Pancreas (tissue), 10 donors: ENCODE data around the gene NRIP1. TPM values are rescaled to one million over a fixed set of nuclear protein-coding genes. Genes with fewer than 3 reads are reported as not detected.
A peak's percentile ranks its signal among the peaks of the same experiment; 100 is the strongest.

Experiments used
- ATAC-seq, 4 donors: fragments of 200-7000 bp; cut with Tn5 transposase; one replicate each; pipeline versions ENCODE4 v1.8.0 to v1.9.1; 2020; ENCODE audit warnings: mild to moderate bottlenecking in 4 of 4, moderate library complexity in 4 of 4
- DNase-seq, 6 donors: peaks; one replicate each; pipeline ENCODE4 v3.0.0-alpha.2; 2020
- FAIRE-seq: peaks from 2 replicates; lab custom pipeline; 2012; peaks lifted over from hg19 to GRCh38; lab: Jason Lieb, UNC
- H3K27ac ChIP-seq, 4 donors: fragments of 200-600 bp; sonication (generic); 1 replicate in 3 of 4; 2 replicates in 1 of 4; pipeline versions ENCODE4 v1.5.0 to v1.8.0; 2020
- H3K27me3 ChIP-seq, 4 donors: fragments of 200-600 bp; one replicate each; pipeline ENCODE4 v1.8.0; 2021
- H3K36me3 ChIP-seq, 3 donors: fragments of 200-600 bp; sonication (generic) in 1 of 3; one replicate each; pipeline versions ENCODE4 v1.5.0 to v1.8.0; 2020 to 2021
- H3K4me1 ChIP-seq, 3 donors: fragments of 200-600 bp; one replicate each; pipeline ENCODE4 v1.8.0; 2021
- H3K4me3 ChIP-seq, 4 donors: fragments of 200-600 bp; sonication (generic) in 2 of 4; one replicate each; pipeline versions ENCODE4 v1.5.0 to v1.8.0; 2020 to 2021
- H3K9me3 ChIP-seq, 4 donors: fragments of 200-600 bp; one replicate each; pipeline ENCODE4 v1.8.0; 2021
- WGBS, 2 donors: extraction: QIAGEN DNeasy Blood & Tissue Kit; methylation state at CpG; one replicate each; pipeline ENCODE4 v1.1.7; 2013; 5-methylcytosine and 5-hydroxymethylcytosine counted together
- intact Hi-C, 3 donors: fragments of 100-400 bp; cut with DNase I; formaldehyde crosslinking; loops; one replicate each; pipeline versions ENCODE4 v1.11.1 to v1.14.2; 2022
- polyA plus RNA-seq, 2 donors: library from polyadenylated mRNA; stranded (reverse); fragments of 200-250 nt; gene quantifications; one replicate each; pipeline ENCODE4 v1.2.3, GENCODE V29; 2013
- total RNA-seq, 6 donors: library from RNA; stranded (reverse); fragmentation: NEBNext Ultra II Directional in 4 of 6; extraction: Animal tissue kit (Norgen Biotek cat#: 25700) in 4 of 6; gene quantifications; one replicate each; pipeline versions ENCODE4 v1.2.1 to v1.2.4, GENCODE V29; 2021 to 2023
- TF ChIP-seq, protein P1 (sequence below), 4 donors: fragments of 200-600 bp; sonication (generic) in 3 of 4; IDR thresholded peaks; one replicate each; pipeline versions ENCODE4 v1.5.0 to v1.8.0; 2021; ENCODE audit warnings: antibody characterized with exemption in 4 of 4
- donor health status: healthy with polysubstance abuse.
- donor health status: DM: no; HTN: no; CAD: no; lungs with moderate emphysema.
- donor health status: DM: no; HTN: no; CAD: no.
- donor health status: control.
- donor health status: control.
- donor health status: Bipolar disorder and iron deficiency.
- donor health status: DM: yes; HTN: yes; CAD: no.
- donor health status: DM: no; HTN: no; CAD: no.
- donor health status: DM: no; HTN: no; CAD: no.
- donor health status: DM: yes; HTN: yes; CAD: no.

NRIP1 gene
- total and polyA plus RNA-seq, 8 donors: 3.7 to 33.5 (median 24.1) TPM

- Histone ChIP-seq H3K27me3 (no peaks in the 10 kb centered on the region), H3K9me3 (no peaks in the 10 kb centered on the region), H3K27ac (no peak overlapping the region), H3K36me3 (no peaks in the 10 kb centered on the region), H3K4me1 (peaks cover 0 to 4% (median 0%) of the 10 kb centered on the region in 3 donors), H3K4me3 (no peak overlapping the region)
- TF ChIP-seq, protein P1, sequence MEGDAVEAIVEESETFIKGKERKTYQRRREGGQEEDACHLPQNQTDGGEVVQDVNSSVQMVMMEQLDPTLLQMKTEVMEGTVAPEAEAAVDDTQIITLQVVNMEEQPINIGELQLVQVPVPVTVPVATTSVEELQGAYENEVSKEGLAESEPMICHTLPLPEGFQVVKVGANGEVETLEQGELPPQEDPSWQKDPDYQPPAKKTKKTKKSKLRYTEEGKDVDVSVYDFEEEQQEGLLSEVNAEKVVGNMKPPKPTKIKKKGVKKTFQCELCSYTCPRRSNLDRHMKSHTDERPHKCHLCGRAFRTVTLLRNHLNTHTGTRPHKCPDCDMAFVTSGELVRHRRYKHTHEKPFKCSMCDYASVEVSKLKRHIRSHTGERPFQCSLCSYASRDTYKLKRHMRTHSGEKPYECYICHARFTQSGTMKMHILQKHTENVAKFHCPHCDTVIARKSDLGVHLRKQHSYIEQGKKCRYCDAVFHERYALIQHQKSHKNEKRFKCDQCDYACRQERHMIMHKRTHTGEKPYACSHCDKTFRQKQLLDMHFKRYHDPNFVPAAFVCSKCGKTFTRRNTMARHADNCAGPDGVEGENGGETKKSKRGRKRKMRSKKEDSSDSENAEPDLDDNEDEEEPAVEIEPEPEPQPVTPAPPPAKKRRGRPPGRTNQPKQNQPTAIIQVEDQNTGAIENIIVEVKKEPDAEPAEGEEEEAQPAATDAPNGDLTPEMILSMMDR (IDR thresholded peaks at IDR 0.05): no peak
- peak in 3 of 6 donors; percentile 4 to 36 (median 10) for DNase-seq
- intact Hi-C loops: no loop called here
- no peak for FAIRE-seq
- peak in 3 of 4 donors; percentile 40 to 80 (median 78) for ATAC-seq
Measured at GRCh38 chr21:15084668-15085067, 19.9 kb upstream of the NRIP1 start.

- Histone ChIP-seq H3K4me3 (no peak overlapping the region), H3K9me3 (no peaks in the 10 kb centered on the region), H3K27me3 (no peaks in the 10 kb centered on the region), H3K36me3 (no peaks in the 10 kb centered on the region), H3K27ac (no peak overlapping the region), H3K4me1 (peaks cover 5 to 14% (median 6%) of the 10 kb centered on the region in 3 donors)
- WGBS, 2 donors: 39 to 62% methylated on average over 2 of the region's 2 CpGs
- ATAC-seq: no peak
- no peak for FAIRE-seq
- intact Hi-C loops: no loop called here
- TF ChIP-seq, protein P1 (IDR thresholded peaks at IDR 0.05): no peak
- no peak for DNase-seq
Measured at GRCh38 chr21:15080526-15080925, 15.7 kb upstream of the NRIP1 start.

- ATAC-seq (no peak), FAIRE-seq (no peak), DNase-seq (peak in 1 of 6 donors; percentile 20)
- intact Hi-C loops: loop anchor here in 2 of 3 donors (10.0 kb wide), 2 partner anchors 46 to 66 kb away; no protein-coding TSS in a partner anchor
- Histone ChIP-seq H3K36me3 (no peaks in the 10 kb centered on the region), H3K4me1 (peaks cover 5 to 10% (median 6%) of the 10 kb centered on the region in 3 donors), H3K9me3 (no peaks in the 10 kb centered on the region), H3K27me3 (no peaks in the 10 kb centered on the region), H3K4me3 (no peak overlapping the region), H3K27ac (no peak overlapping the region)
- TF ChIP-seq, protein P1 (IDR thresholded peaks at IDR 0.05): no peak
- 86 to 91% methylated on average over 10 of the region's 10 CpGs for WGBS, 2 donors
Measured at GRCh38 chr21:15079269-15079668, 14.5 kb upstream of the NRIP1 start.

- no peak overlapping the region for H3K27ac ChIP-seq
- intact Hi-C loops: loop anchor here in 2 of 3 donors (10.0 kb wide), 2 partner anchors 47 to 67 kb away; no protein-coding TSS in a partner anchor
- TF ChIP-seq, protein P1 (IDR thresholded peaks at IDR 0.05): no peak
- 53% methylated on average over 2 of the region's 2 CpGs for WGBS, 2 donors
- no peaks in the 10 kb centered on the region for H3K9me3 ChIP-seq
- no peak for FAIRE-seq
- no peaks in the 10 kb centered on the region for H3K36me3 ChIP-seq
- peaks cover 5 to 10% (median 6%) of the 10 kb centered on the region in 3 donors for H3K4me1 ChIP-seq
- H3K27me3 ChIP-seq: no peaks in the 10 kb centered on the region
- H3K4me3 ChIP-seq: no peak overlapping the region
- DNase-seq: no peak
- ATAC-seq: no peak
Measured at GRCh38 chr21:15078180-15078579, 13.4 kb upstream of the NRIP1 start.

- no peak overlapping the region for H3K27ac ChIP-seq
Measured at GRCh38 chr21:15077529-15078145, 12.8 kb upstream of the NRIP1 start.

More at GRCh38 chr21:15077529-15078145, 12.8 kb upstream of the NRIP1 start:
- WGBS, 2 donors: 68 to 69% methylated on average over 4 of the region's 4 CpGs
- Histone ChIP-seq H3K9me3 (no peaks in the 10 kb centered on the region), H3K4me1 (peaks cover 5 to 10% (median 6%) of the 10 kb centered on the region in 3 donors), H3K4me3 (no peak overlapping the region), H3K36me3 (no peaks in the 10 kb centered on the region), H3K27me3 (no peaks in the 10 kb centered on the region)
- ATAC-seq (no peak), FAIRE-seq (no peak), DNase-seq (no peak)
- intact Hi-C loops: loop anchor here in 2 of 3 donors (10.0 kb wide), 2 partner anchors 47 to 67 kb away; no protein-coding TSS in a partner anchor
- TF ChIP-seq, protein P1 (IDR thresholded peaks at IDR 0.05): no peak
